SK-N-MC (cell line): ENCODE data around the gene MAP3K5.

Experiments used
- EZH2 ChIP-seq: fragments of 200-600 bp; sonication (generic); IDR thresholded peaks from one replicate; pipeline ENCODE4 v1.6.1; 2017; ENCODE audit warnings: antibody characterized with exemption
- FOXP2 ChIP-seq: optimal IDR thresholded peaks from 2 replicates; pipeline ENCODE3; 2011; ENCODE audit warnings: mild to moderate bottlenecking, moderate library complexity; ENCODE audit not compliant: insufficient read depth; ENCODE audit errors: extremely low read length, control extremely low read depth
- POLR2AphosphoS5 ChIP-seq: IDR thresholded peaks from 2 replicates; pipeline ENCODE4 v1.6.1; 2012; ENCODE audit warnings: mild to moderate bottlenecking, low read depth, low read length, borderline replicate concordance

GRCh38 chr6:136812174-136812573 lies 19.9 kb upstream of the MAP3K5 start:
- TF ChIP-seq POLR2AphosphoS5, result no peak
- no peak for TF ChIP-seq EZH2
- no peak for TF ChIP-seq FOXP2
